ENCODE results near the gene ASS1. TPM values are rescaled to one million over a fixed set of nuclear protein-coding genes. Genes with fewer than 3 reads are reported as not detected.

Gene ASS1
- total RNA-seq, 1 donor from 2014 or later = 45.6 TPM

DNA sequence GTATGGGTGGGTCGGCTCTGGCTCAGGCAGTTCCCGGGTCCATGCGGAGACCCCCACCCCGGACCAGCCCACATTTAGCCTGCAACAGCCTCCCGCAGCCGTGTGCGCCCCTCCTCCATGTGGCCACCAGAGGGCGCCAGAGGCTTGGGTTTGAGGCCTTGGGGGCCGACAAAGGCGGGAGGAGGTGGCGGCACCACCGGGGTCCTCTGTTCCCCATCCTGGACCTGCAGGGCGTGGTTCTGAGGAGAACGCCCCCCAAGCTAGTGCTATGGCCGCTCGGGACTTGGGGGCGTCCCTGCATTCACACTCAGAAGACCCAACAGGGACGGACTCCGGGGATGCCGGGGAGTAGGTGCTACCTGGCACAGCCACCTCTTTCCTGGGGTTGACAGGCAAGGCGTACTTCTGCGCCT, 16.5 kb downstream of the ASS1 start:
- Histone ChIP-seq H3K4me3 (ENCODE audit: low read depth, low read length) (no peak overlapping the region), H3K27me3 (ENCODE audit: control insufficient read depth, insufficient read depth, low read length) (peaks cover 29% of the 10 kb centered on the region), H3K36me3 (ENCODE audit: control insufficient read depth, insufficient read depth, low read length) (no peaks in the 10 kb centered on the region)
- DNase-seq (ENCODE audit: low read depth) = no peak
- TF ChIP-seq, protein P1, sequence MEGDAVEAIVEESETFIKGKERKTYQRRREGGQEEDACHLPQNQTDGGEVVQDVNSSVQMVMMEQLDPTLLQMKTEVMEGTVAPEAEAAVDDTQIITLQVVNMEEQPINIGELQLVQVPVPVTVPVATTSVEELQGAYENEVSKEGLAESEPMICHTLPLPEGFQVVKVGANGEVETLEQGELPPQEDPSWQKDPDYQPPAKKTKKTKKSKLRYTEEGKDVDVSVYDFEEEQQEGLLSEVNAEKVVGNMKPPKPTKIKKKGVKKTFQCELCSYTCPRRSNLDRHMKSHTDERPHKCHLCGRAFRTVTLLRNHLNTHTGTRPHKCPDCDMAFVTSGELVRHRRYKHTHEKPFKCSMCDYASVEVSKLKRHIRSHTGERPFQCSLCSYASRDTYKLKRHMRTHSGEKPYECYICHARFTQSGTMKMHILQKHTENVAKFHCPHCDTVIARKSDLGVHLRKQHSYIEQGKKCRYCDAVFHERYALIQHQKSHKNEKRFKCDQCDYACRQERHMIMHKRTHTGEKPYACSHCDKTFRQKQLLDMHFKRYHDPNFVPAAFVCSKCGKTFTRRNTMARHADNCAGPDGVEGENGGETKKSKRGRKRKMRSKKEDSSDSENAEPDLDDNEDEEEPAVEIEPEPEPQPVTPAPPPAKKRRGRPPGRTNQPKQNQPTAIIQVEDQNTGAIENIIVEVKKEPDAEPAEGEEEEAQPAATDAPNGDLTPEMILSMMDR (IDR thresholded peaks at IDR 0.05; ENCODE audit: insufficient read depth, low read length, poor library complexity, severe bottlenecking) = peak; percentile 92

DNA sequence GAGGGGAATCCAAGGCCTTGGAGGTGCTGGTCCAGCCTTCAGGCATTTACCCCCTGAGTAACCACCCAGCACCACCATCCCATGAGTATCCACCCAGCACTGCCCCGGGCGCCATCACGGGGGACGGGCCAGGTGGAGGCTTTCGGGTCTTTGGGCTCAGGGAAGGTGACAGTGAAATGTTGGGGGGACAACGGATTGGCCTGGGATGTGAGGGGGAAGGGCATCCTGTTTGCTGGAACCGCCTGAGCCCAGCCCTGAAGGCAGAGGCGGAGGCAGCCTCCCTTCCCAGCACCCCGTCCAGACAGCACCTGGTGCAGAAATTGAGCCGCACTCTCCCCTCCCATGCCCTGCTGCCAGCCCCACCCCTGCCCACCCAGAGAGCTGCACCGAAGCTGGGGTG, 17.0 kb downstream of the ASS1 start:
- peaks cover 34% of the 10 kb centered on the region for H3K27me3 ChIP-seq (ENCODE audit: control insufficient read depth, insufficient read depth, low read length)
- TF ChIP-seq, protein P1 (IDR thresholded peaks at IDR 0.05; ENCODE audit: insufficient read depth, low read length, poor library complexity, severe bottlenecking) = no peak
- H3K36me3 ChIP-seq (ENCODE audit: control insufficient read depth, insufficient read depth, low read length) = no peaks in the 10 kb centered on the region
- DNase-seq (ENCODE audit: low read depth) = no peak
- H3K4me3 ChIP-seq (ENCODE audit: low read depth, low read length) = no peak overlapping the region

DNA sequence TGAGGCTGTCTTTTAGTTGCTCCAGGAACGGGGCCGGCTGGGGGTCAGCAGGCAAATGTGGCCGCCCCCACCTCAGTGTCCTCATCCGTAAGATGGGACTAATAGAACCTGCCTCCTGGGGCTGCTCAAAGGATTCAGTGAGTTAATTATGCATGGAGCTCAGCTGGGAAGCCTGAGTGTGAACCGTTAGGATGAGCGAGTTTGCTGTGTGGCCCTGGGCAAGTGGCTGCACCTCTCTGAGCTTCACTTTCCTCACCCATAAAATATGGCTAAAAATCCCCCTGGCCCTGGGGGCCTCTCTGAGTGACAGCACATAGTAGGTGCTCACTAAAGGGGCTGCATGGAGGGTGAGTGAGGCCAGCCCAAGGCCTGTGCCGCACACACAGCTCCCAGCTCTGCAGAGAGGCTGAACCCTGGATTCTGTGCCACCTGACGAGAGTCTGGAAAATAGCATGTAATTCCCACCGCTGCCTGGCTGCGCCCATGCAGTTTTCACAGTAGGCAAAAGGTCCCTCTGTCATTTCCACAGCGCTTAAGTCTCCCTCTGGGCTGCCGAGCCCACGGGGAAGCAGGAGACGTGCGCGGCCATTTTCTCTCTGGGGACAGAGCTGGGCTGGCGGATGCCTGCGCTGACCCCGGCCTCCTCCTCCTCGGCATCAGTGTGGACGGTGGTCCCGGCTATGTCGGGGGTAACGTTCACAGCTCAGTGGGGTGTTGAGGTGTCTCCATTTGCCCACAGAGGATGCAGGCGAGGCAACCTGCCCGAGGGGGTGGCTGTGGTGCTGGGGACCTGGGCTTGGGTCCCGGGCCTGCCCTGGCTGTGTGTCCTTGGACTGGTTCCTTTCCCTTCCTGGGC, 18.2 kb downstream of the ASS1 start:
- TF ChIP-seq, protein P1 (IDR thresholded peaks at IDR 0.05; ENCODE audit: insufficient read depth, low read length, poor library complexity, severe bottlenecking) = no peak
- peaks cover 46% of the 10 kb centered on the region for H3K27me3 ChIP-seq (ENCODE audit: control insufficient read depth, insufficient read depth, low read length)
- no peaks in the 10 kb centered on the region for H3K36me3 ChIP-seq (ENCODE audit: control insufficient read depth, insufficient read depth, low read length)
- DNase-seq (ENCODE audit: low read depth) = no peak
- H3K4me3 ChIP-seq (ENCODE audit: low read depth, low read length) = no peak overlapping the region

DNA sequence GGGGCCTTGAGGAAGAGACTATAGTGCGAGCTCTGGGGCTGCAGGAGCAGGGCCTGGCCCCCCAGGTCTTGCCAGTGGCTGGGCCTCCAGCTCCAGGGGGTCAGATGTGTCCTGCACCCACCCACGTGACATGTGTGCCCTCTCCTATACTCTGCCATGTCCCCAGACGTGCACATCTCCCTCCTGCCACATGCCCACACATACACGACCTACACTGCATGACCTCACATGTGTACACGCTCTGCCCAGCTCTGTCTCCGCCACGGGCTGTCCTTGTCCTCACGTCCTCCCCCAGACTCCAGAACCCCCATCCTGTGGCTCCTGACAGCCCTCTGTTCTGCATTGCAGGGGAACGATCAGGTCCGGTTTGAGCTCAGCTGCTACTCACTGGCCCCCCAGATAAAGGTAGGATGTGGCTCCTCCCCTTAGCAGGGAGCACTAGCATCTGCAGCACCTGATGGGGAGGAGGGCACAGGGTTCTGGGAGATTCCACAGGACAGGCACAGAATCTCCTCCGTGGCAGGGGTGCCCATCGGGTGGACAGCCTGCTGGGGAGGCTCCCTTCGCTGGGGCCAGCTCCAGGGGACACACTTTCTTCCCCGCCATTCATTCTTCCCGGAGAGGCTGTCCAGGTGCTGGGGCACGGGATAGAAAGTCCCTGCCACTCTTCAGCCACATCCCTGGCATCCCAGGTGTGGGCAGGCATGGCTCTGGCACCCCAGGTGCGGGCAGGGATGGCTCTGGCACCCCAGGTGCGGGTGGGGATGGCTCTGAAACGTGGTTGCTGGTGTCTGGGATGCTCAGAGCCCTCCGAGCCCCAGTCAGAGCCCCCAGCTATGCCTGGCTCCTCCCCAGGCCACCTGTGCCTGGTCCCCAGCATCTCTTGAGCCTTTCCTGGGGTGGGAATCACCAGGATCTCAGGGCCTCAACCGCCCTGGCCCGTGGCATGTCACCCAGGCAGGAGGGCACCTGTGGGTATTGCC, 19.3 kb downstream of the ASS1 start:
- Histone ChIP-seq H3K4me3 (ENCODE audit: low read depth, low read length) (no peak overlapping the region), H3K36me3 (ENCODE audit: control insufficient read depth, insufficient read depth, low read length) (no peaks in the 10 kb centered on the region), H3K27me3 (ENCODE audit: control insufficient read depth, insufficient read depth, low read length) (peaks cover 42% of the 10 kb centered on the region)
- TF ChIP-seq, protein P1 (IDR thresholded peaks at IDR 0.05; ENCODE audit: insufficient read depth, low read length, poor library complexity, severe bottlenecking) = no peak
- DNase-seq (ENCODE audit: low read depth) = no peak

DNA sequence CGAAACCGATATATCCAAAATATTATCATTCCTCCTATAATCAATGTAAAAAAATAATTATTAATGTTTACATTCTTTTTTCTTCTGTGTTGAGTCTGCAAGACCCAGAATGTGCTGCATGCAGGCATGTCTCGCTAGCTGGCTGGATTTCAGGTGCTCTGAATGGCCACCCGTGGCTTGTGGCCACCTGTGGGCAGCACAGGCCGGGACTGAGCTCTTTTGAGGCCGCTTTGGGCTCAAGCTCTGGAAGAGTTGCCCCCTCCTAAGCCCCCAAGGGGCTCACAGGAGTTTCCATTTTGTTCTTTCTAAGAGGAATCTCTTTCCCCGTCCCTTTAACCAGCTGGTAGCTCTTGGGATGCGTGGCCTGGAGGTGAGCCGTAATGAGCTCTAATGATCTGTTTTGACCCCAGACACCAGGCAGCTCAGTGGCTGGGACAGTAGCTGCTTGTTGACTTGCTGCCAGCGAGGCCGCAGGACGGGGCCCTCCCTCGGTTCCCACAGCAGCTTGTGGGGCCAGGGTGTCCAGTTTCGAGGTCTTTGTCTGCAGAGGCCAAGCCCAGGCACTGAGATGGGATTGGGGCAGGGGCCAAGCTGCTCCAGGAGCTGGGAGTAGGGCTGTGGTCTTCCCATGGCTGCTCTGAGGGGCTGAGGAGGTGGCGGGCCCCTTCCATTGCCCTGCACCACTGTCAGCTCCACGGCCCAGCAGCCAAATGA, 20.8 kb downstream of the ASS1 start:
- TF ChIP-seq, protein P1 (IDR thresholded peaks at IDR 0.05; ENCODE audit: insufficient read depth, low read length, poor library complexity, severe bottlenecking) = no peak
- Histone ChIP-seq H3K36me3 (ENCODE audit: control insufficient read depth, insufficient read depth, low read length) (no peaks in the 10 kb centered on the region), H3K4me3 (ENCODE audit: low read depth, low read length) (no peak overlapping the region), H3K27me3 (ENCODE audit: control insufficient read depth, insufficient read depth, low read length) (peaks cover 43% of the 10 kb centered on the region)
- no peak for DNase-seq (ENCODE audit: low read depth)

Measured in kidney epithelial cell (primary cell).